GM19395 (cell line): Measurements from ENCODE around the gene DHDDS.
"Not testable (repeated sequence)": the region's sequence is repeated elsewhere in the genome, so short reads cannot be mapped to it uniquely, and the experiment has no call there.

Experiments
- ATAC-seq: cut with Tn5 transposase; IDR thresholded peaks from one replicate; pipeline ENCODE4 v1.9.1; 2021; ENCODE audit warnings: mild to moderate bottlenecking, moderate library complexity; ENCODE audit not compliant: unreplicated experiment

Gene DHDDS

GRCh38 chr1:26474818-26475217 is 42.7 kb downstream of the DHDDS start:
- ATAC-seq: no peak

DNA sequence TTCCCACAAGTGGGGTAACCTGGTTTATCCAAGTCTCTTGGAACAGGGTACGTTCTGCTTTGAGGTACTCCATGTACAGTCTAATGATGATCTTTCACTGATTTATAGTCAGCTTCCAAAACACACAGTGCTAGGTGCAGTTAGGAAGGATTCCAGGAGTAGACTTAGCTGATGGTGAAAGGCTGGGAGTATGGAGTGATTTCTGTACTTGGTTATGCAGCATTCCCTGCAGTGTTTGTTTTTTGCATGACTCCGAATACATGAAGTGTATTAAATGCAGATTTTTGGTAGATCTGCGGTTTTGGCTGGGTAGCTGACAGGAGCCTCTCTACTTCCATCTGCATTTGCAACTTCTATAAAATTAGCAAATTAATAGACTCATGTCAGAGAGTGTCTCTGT is 43.9 kb downstream of the DHDDS start:
- no peak for ATAC-seq

GRCh38 chr1:26476958-26477357 is 44.8 kb downstream of the DHDDS start:
- no peak for ATAC-seq

- no peak for ATAC-seq
Measured at GRCh38 chr1:26477446-26478152, 45.5 kb downstream of the DHDDS start.

DNA sequence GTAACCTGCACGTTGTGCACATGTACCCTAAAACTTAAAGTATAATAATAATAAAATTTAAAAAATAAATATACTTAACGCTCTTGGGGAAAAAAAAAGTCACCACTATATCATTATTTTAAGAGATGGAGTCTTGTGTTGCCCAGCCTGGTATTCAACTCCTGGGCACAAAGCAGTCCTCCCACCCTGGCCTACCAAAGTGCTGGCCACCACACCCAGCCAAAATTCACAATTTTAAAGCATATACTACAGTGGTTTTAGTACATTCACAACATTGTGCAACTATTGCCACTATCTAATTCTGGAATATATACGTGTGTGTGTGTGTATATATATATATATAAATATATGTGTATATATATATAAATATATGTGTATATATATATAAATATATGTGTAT is 46.0 kb downstream of the DHDDS start:
- no peak for ATAC-seq

- ATAC-seq: no peak
Measured at GRCh38 chr1:26478988-26479387, 46.9 kb downstream of the DHDDS start.

GRCh38 chr1:26482921-26483320 is 50.8 kb downstream of the DHDDS start:
- ATAC-seq: no peak

- no peak for ATAC-seq
Measured at GRCh38 chr1:26483980-26484379, 51.9 kb downstream of the DHDDS start.

DNA sequence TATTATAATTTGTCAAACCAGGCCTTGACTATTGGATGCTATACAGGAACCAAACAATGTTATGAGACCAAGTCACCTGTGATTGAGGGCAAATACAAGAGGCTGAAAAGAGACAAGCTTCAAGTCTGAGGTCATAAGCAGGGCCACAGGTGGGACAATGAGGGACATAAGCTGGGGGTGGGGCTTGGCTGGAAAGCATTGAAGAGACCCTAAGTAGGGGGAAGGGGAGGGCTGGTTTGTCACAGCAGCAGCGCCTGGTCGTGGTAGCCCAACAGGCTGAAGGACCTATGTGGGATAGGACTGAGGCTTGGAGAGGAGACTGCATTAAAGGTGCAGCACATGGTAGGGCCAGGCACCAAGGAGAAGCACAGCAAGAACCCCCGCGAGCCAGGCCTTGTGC is 58.0 kb downstream of the DHDDS start:
- ATAC-seq: no peak

- ATAC-seq: no peak
Measured at GRCh38 chr1:26493267-26493666, 61.1 kb downstream of the DHDDS start.

GRCh38 chr1:26493938-26494337 is 61.8 kb downstream of the DHDDS start:
- ATAC-seq: no peak

GRCh38 chr1:26496861-26497260 is 64.7 kb downstream of the DHDDS start:
- ATAC-seq: no peak

- ATAC-seq: no peak
Measured at GRCh38 chr1:26498894-26499293, 66.8 kb downstream of the DHDDS start.

DNA sequence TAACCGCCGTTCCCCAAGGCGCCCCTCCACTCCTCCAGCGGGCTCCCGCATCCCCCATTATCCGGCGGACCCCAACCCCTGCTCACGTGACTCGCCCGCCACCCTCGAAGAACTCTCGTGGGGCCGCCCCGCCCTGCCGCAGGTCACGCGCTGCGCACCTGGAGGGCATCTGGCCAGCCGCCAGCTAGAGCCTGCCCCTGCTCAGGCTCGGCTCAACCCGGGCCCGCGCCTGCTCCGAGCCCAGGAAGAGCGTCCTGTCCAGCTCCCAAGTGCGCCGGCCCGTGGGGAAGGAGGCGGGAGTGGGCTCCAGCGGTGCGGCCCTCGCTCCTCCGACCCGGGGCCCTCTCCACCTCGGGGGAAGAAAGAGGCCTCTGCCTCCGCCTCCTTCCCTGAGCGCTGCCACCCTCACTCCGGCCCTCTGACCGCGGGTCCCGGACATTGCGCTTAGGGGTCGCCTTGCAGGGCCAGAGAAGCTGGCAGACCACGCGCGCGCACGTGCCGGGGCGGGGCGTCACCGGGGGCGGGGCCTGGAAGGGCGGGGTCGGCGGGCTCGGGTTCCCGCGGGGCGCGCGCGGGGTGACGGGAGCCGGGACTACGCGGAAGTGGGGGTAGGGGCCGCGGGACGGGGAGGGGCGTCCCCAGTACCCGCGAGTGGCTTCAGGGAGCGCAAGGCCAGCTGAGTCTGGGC is 68.5 kb downstream of the DHDDS start:
- peak; percentile 60 for ATAC-seq

GRCh38 chr1:26510711-26511110 is 78.6 kb downstream of the DHDDS start:
- not testable (repeated sequence) for ATAC-seq

DNA sequence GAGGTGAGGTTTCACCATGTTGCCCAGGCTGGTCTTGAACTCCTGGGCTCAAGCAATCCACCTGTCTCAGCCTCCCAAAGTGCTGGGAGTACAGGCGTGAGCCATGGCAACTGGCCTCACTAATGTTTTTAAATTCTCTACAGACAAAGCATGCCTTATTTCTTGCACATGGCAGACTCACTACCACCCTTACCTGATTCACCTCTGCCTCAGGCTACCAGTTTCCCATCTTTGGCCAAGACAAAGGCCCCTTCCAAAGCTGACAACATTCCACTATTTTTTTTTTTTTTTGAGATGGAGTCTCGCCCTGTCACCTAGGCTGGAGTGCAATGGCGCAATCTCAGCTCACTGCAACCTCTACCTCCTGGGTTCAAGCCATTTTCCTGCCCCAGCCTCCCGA is 83.7 kb downstream of the DHDDS start:
- ATAC-seq: not testable (repeated sequence)

DNA sequence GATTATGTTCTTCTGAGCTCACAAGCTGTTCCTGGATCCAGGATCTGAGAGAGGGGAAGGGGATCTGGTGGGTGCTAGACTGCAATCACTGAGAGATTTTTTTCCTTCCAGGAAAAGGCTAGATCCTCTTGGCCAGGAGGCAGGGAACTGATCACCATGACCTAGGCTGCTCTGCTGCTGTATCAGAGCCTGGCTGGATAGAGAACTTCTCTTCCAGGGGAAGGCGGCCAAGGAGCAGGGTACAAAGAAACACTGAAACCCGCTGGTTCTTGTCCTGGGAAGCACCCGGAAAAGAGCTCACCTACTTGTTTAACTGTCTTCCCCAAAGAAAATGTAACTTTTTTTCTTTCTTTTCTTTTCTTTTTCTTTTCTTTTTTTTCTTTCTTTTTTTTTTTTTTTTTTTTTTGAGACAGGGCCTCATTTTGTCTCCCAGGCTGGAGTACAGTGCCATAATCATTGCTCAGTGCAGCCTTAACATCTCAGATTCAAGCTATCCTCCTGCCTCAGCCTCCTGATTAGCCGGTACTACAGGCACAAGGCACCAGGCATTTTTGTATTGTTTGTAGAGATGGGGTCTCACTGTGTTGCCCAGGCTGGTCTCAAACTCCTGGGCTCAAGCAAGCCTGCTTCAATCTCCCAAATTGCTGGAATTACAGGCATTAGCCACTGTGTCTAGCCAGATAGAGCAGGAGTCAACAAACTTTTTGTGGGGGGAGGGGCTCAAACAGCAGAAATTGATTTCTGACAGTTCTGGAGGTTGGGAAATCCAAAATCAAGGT is 85.1 kb downstream of the DHDDS start:
- no peak for ATAC-seq

DNA sequence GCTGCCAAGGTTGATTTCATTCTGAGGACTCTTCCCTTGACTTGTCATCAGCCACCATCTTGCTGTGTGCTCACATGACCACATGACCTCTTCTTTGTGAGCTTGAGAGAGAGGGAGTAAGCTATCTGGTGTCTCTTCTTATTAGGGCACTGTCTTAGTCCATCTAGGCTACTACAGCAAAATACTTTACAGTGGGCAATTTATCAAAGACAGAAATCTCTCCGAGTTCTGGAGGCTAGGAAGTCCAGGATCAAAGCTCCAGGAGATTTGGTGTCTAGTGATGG is 85.6 kb downstream of the DHDDS start:
- no peak for ATAC-seq

GRCh38 chr1:26518355-26518754 is 86.2 kb downstream of the DHDDS start:
- ATAC-seq: no peak

DNA sequence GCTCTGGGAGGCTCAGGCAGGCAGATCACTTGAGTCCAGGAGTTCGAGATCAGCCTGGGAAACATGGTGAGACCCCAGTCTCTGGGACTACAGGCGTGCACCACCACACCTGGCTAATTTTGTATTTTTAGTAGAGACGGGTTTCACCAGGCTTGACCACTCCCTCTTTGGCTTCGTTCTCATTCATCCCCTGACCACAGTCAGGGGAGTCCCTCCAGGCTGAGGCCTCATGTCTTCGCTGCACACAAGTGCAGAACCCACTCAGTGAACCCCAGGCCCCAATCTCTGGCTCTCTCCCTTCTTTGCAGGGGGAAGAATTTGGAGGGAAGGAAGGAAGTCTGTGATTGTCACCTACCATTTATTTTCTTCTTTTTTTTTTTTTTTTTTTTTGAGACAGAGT is 88.2 kb downstream of the DHDDS start:
- no peak for ATAC-seq
